ENCODE measurements around the gene HIP1. TPM values are rescaled to one million over a fixed set of nuclear protein-coding genes. Genes with fewer than 3 reads are reported as not detected.
"Not testable (repeated sequence)": the region's sequence is repeated elsewhere in the genome, so short reads cannot be mapped to it uniquely, and the experiment has no call there.

Gene HIP1
- polyA plus RNA-seq, 1 of the 3 experiments (the other 2 are of a cell fraction): 11.3 TPM

DNA sequence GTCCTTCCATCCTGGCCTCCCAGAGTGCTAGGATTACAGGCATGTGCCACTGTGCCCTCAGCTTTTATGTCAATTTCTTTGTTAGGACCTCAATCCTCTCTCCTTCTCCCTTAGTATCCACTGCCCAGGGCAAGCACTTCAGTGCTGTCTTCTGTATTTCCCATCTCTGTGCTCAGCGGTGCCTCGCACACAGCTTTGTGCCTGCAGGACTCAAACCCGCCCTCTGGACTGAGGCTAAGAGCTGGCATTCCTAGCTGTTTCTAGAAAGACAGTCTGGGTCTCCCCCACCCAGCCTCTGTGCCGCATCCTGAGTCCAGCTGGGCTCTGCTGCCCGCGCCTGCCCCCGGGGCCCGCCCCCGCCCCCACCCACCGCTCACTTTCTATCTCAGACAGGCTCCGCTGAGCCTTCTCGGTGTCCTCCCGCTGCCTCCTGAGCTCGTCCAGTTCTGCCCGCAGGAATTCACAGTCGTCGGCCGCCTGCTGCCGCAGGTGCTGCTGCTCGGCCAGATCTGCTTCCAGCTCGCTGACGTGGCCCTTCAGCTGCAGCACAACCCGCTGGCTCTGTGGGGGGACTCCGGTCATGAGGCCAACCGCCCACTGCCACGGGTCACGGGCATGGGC, 179.3 kb downstream of the HIP1 start:
- no peak overlapping the region for H3K9ac ChIP-seq
- peaks cover 0 to 19% of the 10 kb centered on the region in 2 experiments for H3K36me3 ChIP-seq (replicated peaks in 1 of 2; ENCODE audit: control insufficient read depth in 1 of 2, insufficient read depth in 2 of 2, low read length in 1 of 2)
- no peaks in the 10 kb centered on the region for H3K9me2 ChIP-seq
- H3K4me1 ChIP-seq (ENCODE audit: control insufficient read depth in 1 of 2, insufficient read depth in 2 of 2, low read depth in 1 of 2, low read length in 1 of 2): no peaks in the 10 kb centered on the region
- ChIA-PET POLR2A (no interaction called here), CTCF (interaction anchor here (0.7 kb wide), 1 partner anchor 12 kb away, joined by 4 read pairs; no protein-coding TSS in a partner anchor)
- peaks cover under 1% of the 10 kb centered on the region for H3F3A ChIP-seq (replicated peaks; ENCODE audit: insufficient read depth)
- H3K27ac ChIP-seq (ENCODE audit: low read depth in 2 of 2, low read length in 1 of 2): no peak overlapping the region
- H3K27me3 ChIP-seq (ENCODE audit: insufficient read depth): no peaks in the 10 kb centered on the region
- peaks cover 31% of the 10 kb centered on the region for H4K20me1 ChIP-seq (ENCODE audit: insufficient read depth)
- H3K79me2 ChIP-seq (ENCODE audit: insufficient read depth): no peaks in the 10 kb centered on the region
- TF ChIP-seq TEAD4 (IDR thresholded peaks at IDR 0.05; ENCODE audit: borderline replicate concordance, insufficient read depth): no peak
- TF ChIP-seq EZH2phosphoT487 (IDR thresholded peaks at IDR 0.05; ENCODE audit: borderline replicate concordance, low read depth): no peak
- TF ChIP-seq FOSL2 (IDR thresholded peaks at IDR 0.05; ENCODE audit: borderline replicate concordance, low read depth): no peak
- no peak for TF ChIP-seq GATA2 (CRISPR knock-in tag; IDR thresholded peaks at IDR 0.05)
- no peak for TF ChIP-seq SIN3A (IDR thresholded peaks at IDR 0.05; ENCODE audit: borderline replicate concordance, low read depth, low read length)
- TF ChIP-seq GABPA (IDR thresholded peaks at IDR 0.05; ENCODE audit: low read depth): no peak
- H3K9me3 ChIP-seq: no peaks in the 10 kb centered on the region
- peak; percentile 42 for DNase-seq
- H2AFZ ChIP-seq (ENCODE audit: low read depth): no peak overlapping the region
- WGBS (ENCODE audit: low lambda C conversion rate): 94% methylated on average over 18 of the region's 27 CpGs
- H3K4me3 ChIP-seq (ENCODE audit: low read depth in 2 of 2, low read length in 1 of 2): no peak overlapping the region
- no peak overlapping the region for H3K4me2 ChIP-seq

DNA sequence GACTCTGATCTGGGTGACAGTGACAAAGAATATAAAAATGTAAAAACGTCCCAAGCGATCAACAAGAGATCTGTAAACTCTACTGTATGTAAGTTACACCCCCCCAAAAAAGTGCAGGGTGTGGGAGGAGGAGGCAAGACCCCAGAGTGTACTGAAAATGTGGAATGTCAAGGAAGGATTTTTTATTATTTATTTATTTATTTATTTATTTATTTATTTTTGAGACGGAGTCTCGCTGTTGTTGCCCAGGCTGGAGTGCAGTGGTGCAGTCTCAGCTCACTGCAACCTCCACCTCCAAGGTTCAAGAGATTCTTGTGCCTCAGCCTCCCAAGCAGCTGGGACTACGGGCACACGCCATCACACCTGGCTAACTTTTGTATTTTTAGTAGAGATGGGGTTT, 181.9 kb downstream of the HIP1 start:
- H3K4me3 ChIP-seq (ENCODE audit: low read depth in 2 of 2, low read length in 1 of 2); H3K79me2 ChIP-seq (ENCODE audit: insufficient read depth); DNase-seq; H3K27ac ChIP-seq (ENCODE audit: low read depth in 2 of 2, low read length in 1 of 2); H3K9me3 ChIP-seq; H2AFZ ChIP-seq (ENCODE audit: low read depth); H3K4me2 ChIP-seq; H3F3A ChIP-seq (replicated peaks; ENCODE audit: insufficient read depth); H3K4me1 ChIP-seq (ENCODE audit: control insufficient read depth in 1 of 2, insufficient read depth in 2 of 2, low read depth in 1 of 2, low read length in 1 of 2); CTCF ChIA-PET; H3K9me2 ChIP-seq; H3K9ac ChIP-seq; H3K27me3 ChIP-seq (ENCODE audit: insufficient read depth): not testable (repeated sequence)
- POLR2A ChIA-PET: interaction anchor here (0.6 kb wide), 2 partner anchors 9 to 199 kb away, joined by 3 read pairs; no protein-coding TSS in a partner anchor
- Histone ChIP-seq H4K20me1 (ENCODE audit: insufficient read depth) (peaks cover 14% of the 10 kb centered on the region; the same call in 1 of the 2 replicates), H3K36me3 (replicated peaks in 1 of 2; ENCODE audit: control insufficient read depth in 1 of 2, insufficient read depth in 2 of 2, low read length in 1 of 2) (peaks cover 0 to 19% of the 10 kb centered on the region in 2 experiments)
- WGBS (ENCODE audit: low lambda C conversion rate): 82% methylated on average over 6 of the region's 6 CpGs

DNA sequence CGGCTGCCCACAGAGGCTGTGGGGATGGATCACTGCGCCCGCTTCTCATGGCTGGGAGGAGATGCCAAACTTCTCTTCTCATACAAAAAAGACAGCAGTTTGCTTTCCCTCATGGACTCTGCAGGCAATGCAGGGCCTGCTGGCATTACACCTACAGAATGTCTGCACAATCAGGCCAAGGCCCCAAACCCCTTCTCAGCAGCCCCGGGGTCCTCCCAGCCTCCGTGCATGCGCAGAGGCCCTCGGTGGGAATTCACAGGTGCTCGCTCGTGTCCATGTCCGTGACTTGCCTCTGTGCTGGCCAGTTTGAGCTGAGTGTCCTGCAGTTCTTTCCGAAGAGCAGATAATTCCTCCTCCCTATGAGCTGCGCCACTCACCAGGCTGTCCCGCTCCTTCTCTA, 183.0 kb downstream of the HIP1 start:
- no peaks in the 10 kb centered on the region for H3K9me2 ChIP-seq
- no peak overlapping the region for H3K4me2 ChIP-seq
- CTCF ChIA-PET: interaction anchor here (1.0 kb wide), 1 partner anchor 9 kb away, joined by 5 read pairs; no protein-coding TSS in a partner anchor
- TF ChIP-seq, protein P1, sequence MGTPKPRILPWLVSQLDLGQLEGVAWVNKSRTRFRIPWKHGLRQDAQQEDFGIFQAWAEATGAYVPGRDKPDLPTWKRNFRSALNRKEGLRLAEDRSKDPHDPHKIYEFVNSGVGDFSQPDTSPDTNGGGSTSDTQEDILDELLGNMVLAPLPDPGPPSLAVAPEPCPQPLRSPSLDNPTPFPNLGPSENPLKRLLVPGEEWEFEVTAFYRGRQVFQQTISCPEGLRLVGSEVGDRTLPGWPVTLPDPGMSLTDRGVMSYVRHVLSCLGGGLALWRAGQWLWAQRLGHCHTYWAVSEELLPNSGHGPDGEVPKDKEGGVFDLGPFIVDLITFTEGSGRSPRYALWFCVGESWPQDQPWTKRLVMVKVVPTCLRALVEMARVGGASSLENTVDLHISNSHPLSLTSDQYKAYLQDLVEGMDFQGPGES (IDR thresholded peaks at IDR 0.05; ENCODE audit: low read depth, low read length): no peak
- TF ChIP-seq, protein P2, sequence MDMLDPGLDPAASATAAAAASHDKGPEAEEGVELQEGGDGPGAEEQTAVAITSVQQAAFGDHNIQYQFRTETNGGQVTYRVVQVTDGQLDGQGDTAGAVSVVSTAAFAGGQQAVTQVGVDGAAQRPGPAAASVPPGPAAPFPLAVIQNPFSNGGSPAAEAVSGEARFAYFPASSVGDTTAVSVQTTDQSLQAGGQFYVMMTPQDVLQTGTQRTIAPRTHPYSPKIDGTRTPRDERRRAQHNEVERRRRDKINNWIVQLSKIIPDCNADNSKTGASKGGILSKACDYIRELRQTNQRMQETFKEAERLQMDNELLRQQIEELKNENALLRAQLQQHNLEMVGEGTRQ (IDR thresholded peaks at IDR 0.05; ENCODE audit: borderline replicate concordance, low read depth, low read length): no peak
- TF ChIP-seq, protein P3, sequence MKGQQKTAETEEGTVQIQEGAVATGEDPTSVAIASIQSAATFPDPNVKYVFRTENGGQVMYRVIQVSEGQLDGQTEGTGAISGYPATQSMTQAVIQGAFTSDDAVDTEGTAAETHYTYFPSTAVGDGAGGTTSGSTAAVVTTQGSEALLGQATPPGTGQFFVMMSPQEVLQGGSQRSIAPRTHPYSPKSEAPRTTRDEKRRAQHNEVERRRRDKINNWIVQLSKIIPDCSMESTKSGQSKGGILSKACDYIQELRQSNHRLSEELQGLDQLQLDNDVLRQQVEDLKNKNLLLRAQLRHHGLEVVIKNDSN (IDR thresholded peaks at IDR 0.05; ENCODE audit: borderline replicate concordance, low read depth): no peak
- TF ChIP-seq ELF1 (IDR thresholded peaks at IDR 0.05) (no peak), GATA2 (CRISPR knock-in tag; IDR thresholded peaks at IDR 0.05) (no peak), FOXM1 (IDR thresholded peaks at IDR 0.05; ENCODE audit: low read depth) (no peak)
- TF ChIP-seq, protein P4, sequence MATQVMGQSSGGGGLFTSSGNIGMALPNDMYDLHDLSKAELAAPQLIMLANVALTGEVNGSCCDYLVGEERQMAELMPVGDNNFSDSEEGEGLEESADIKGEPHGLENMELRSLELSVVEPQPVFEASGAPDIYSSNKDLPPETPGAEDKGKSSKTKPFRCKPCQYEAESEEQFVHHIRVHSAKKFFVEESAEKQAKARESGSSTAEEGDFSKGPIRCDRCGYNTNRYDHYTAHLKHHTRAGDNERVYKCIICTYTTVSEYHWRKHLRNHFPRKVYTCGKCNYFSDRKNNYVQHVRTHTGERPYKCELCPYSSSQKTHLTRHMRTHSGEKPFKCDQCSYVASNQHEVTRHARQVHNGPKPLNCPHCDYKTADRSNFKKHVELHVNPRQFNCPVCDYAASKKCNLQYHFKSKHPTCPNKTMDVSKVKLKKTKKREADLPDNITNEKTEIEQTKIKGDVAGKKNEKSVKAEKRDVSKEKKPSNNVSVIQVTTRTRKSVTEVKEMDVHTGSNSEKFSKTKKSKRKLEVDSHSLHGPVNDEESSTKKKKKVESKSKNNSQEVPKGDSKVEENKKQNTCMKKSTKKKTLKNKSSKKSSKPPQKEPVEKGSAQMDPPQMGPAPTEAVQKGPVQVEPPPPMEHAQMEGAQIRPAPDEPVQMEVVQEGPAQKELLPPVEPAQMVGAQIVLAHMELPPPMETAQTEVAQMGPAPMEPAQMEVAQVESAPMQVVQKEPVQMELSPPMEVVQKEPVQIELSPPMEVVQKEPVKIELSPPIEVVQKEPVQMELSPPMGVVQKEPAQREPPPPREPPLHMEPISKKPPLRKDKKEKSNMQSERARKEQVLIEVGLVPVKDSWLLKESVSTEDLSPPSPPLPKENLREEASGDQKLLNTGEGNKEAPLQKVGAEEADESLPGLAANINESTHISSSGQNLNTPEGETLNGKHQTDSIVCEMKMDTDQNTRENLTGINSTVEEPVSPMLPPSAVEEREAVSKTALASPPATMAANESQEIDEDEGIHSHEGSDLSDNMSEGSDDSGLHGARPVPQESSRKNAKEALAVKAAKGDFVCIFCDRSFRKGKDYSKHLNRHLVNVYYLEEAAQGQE (IDR thresholded peaks at IDR 0.05; ENCODE audit: low read depth, low read length): no peak
- TF ChIP-seq, protein P5, sequence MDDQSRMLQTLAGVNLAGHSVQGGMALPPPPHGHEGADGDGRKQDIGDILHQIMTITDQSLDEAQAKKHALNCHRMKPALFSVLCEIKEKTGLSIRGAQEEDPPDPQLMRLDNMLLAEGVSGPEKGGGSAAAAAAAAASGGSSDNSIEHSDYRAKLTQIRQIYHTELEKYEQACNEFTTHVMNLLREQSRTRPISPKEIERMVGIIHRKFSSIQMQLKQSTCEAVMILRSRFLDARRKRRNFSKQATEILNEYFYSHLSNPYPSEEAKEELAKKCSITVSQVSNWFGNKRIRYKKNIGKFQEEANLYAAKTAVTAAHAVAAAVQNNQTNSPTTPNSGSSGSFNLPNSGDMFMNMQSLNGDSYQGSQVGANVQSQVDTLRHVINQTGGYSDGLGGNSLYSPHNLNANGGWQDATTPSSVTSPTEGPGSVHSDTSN (IDR thresholded peaks at IDR 0.05): no peak

More for the DNA sequence above, 183.0 kb downstream of the HIP1 start:
- Histone ChIP-seq H3K9me3 (no peaks in the 10 kb centered on the region), H3K27ac (ENCODE audit: low read depth in 2 of 2, low read length in 1 of 2) (no peak overlapping the region), H3K27me3 (ENCODE audit: insufficient read depth) (no peaks in the 10 kb centered on the region), H3K79me2 (ENCODE audit: insufficient read depth) (no peaks in the 10 kb centered on the region), H3K4me1 (ENCODE audit: control insufficient read depth in 1 of 2, insufficient read depth in 2 of 2, low read depth in 1 of 2, low read length in 1 of 2) (no peaks in the 10 kb centered on the region), H3K9ac (no peak overlapping the region), H3F3A (replicated peaks; ENCODE audit: insufficient read depth) (no peaks in the 10 kb centered on the region), H4K20me1 (ENCODE audit: insufficient read depth) (peaks cover 17% of the 10 kb centered on the region; the same call in 1 of the 2 replicates), H3K4me3 (ENCODE audit: low read depth in 2 of 2, low read length in 1 of 2) (no peak overlapping the region), H3K36me3 (replicated peaks in 1 of 2; ENCODE audit: control insufficient read depth in 1 of 2, insufficient read depth in 2 of 2, low read length in 1 of 2) (peaks cover 0 to 12% of the 10 kb centered on the region in 2 experiments), H2AFZ (ENCODE audit: low read depth) (no peak overlapping the region)
- POLR2A ChIA-PET: no interaction called here
- WGBS (ENCODE audit: low lambda C conversion rate): 98% methylated on average over 13 of the region's 13 CpGs
- no peak for DNase-seq
